Measurements from ENCODE around the gene FCGR3B.

GRCh38 chr1:161678500-161678899 lies 47.5 kb upstream of the FCGR3B start:
- TF ChIP-seq CTCF (IDR thresholded peaks at IDR 0.05) (no peak), POLR2A (IDR thresholded peaks at IDR 0.05) (no peak), POLR2AphosphoS5 (IDR thresholded peaks at IDR 0.05) (no peak)

Data from stomach (tissue), 4 donors.